HG03045 (cell line): ENCODE results near the gene MYL9.
"Not testable (repeated sequence)": the region's sequence is repeated elsewhere in the genome, so short reads cannot be mapped to it uniquely, and the experiment has no call there.

Experiments used
- ATAC-seq: cut with Tn5 transposase; IDR thresholded peaks from one replicate; pipeline ENCODE4 v1.9.1; 2021; ENCODE audit warnings: mild to moderate bottlenecking, moderate library complexity; ENCODE audit not compliant: unreplicated experiment

MYL9 gene

GRCh38 chr20:36548704-36549627, 7.6 kb downstream of the MYL9 start:
- no peak for ATAC-seq

GRCh38 chr20:36549628-36549941, 8.3 kb downstream of the MYL9 start:
- ATAC-seq: no peak

GRCh38 chr20:36549942-36550789, 8.8 kb downstream of the MYL9 start:
- ATAC-seq: no peak

- no peak for ATAC-seq
These were observed 9.5 kb downstream of the MYL9 start for GRCh38 chr20:36550790-36551299.

GRCh38 chr20:36555248-36555647, 13.9 kb downstream of the MYL9 start:
- ATAC-seq: no peak

- ATAC-seq: no peak
These were observed 21.4 kb downstream of the MYL9 start for GRCh38 chr20:36562724-36563123.

- no peak for ATAC-seq
These were observed 22.1 kb downstream of the MYL9 start for GRCh38 chr20:36563374-36563773.

GRCh38 chr20:36564078-36564725, 22.9 kb downstream of the MYL9 start:
- ATAC-seq: not testable (repeated sequence)

GRCh38 chr20:36564726-36565121, 23.4 kb downstream of the MYL9 start:
- not testable (repeated sequence) for ATAC-seq

- no peak for ATAC-seq
These were observed 24.2 kb downstream of the MYL9 start for GRCh38 chr20:36565520-36565919.

- no peak for ATAC-seq
These were observed 28.6 kb downstream of the MYL9 start for GRCh38 chr20:36569847-36570429.

- ATAC-seq: no peak
These were observed 30.5 kb downstream of the MYL9 start for GRCh38 chr20:36571564-36572504.

GRCh38 chr20:36572701-36573102, 31.4 kb downstream of the MYL9 start:
- ATAC-seq: peak; percentile 11

GRCh38 chr20:36573103-36573797, 31.9 kb downstream of the MYL9 start, which contains the start of gene TGIF2:
TGIF2 (plus strand) TSS chr20:36573597; CDS start chr20:36578775, 5,178 bp downstream.
- peak; percentile 67 for ATAC-seq

GRCh38 chr20:36573798-36574365, 32.6 kb downstream of the MYL9 start:
- ATAC-seq: no peak

GRCh38 chr20:36574366-36575135, 33.2 kb downstream of the MYL9 start:
- no peak for ATAC-seq

- no peak for ATAC-seq
These were observed 34.7 kb downstream of the MYL9 start for GRCh38 chr20:36576081-36576445.
